HG02642 (cell line): ENCODE measurements around the gene PJA2.

Experiments
- ATAC-seq: cut with Tn5 transposase; IDR thresholded peaks from one replicate; pipeline ENCODE4 v1.9.1; 2021; ENCODE audit warnings: mild to moderate bottlenecking; ENCODE audit not compliant: unreplicated experiment, poor library complexity

PJA2 gene

GRCh38 chr5:109408991-109409843 is 557 bp downstream of the PJA2 start:
- ATAC-seq, result peak; percentile 29

- no peak for ATAC-seq
Measured at GRCh38 chr5:109407913-109408312, 1.9 kb downstream of the PJA2 start.

- ATAC-seq, result no peak
Measured at GRCh38 chr5:109406719-109407118, 3.1 kb downstream of the PJA2 start.

GRCh38 chr5:109404428-109404960 is 5.3 kb downstream of the PJA2 start:
- ATAC-seq, result no peak

- ATAC-seq, result no peak
Measured at GRCh38 chr5:109403469-109403868, 6.3 kb downstream of the PJA2 start.

GRCh38 chr5:109399092-109399759 is 10.5 kb downstream of the PJA2 start:
- no peak for ATAC-seq

GRCh38 chr5:109396965-109397364 is 12.8 kb downstream of the PJA2 start:
- ATAC-seq, result no peak

GRCh38 chr5:109394806-109395205 is 15.0 kb downstream of the PJA2 start:
- no peak for ATAC-seq

GRCh38 chr5:109390188-109390587 is 19.6 kb downstream of the PJA2 start:
- no peak for ATAC-seq

GRCh38 chr5:109388407-109388806 is 21.4 kb downstream of the PJA2 start:
- no peak for ATAC-seq

- ATAC-seq, result no peak
Measured at GRCh38 chr5:109387408-109387974, 22.3 kb downstream of the PJA2 start.

- ATAC-seq, result no peak
Measured at GRCh38 chr5:109378095-109378494, 31.7 kb downstream of the PJA2 start.

- ATAC-seq, result no peak
Measured at GRCh38 chr5:109374625-109375024, 35.1 kb downstream of the PJA2 start.

- ATAC-seq, result no peak
Measured at GRCh38 chr5:109373932-109374331, 35.8 kb downstream of the PJA2 start.

- ATAC-seq, result no peak
Measured at GRCh38 chr5:109370343-109370742, 39.4 kb downstream of the PJA2 start.

GRCh38 chr5:109365653-109366052 is 44.1 kb downstream of the PJA2 start:
- ATAC-seq, result no peak

- ATAC-seq, result no peak
Measured at GRCh38 chr5:109364977-109365376, 44.8 kb downstream of the PJA2 start.

GRCh38 chr5:109359642-109360041 is 50.1 kb downstream of the PJA2 start:
- ATAC-seq, result no peak

GRCh38 chr5:109357807-109358206 is 52.0 kb downstream of the PJA2 start:
- no peak for ATAC-seq

GRCh38 chr5:109354761-109355160 is 55.0 kb downstream of the PJA2 start:
- no peak for ATAC-seq
